IPS-18a (cell line): ENCODE data around the gene ZNF821.

Source experiments
- H3K27ac ChIP-seq: one replicate; pipeline ENCODE4 v1.5.1; 2013; ENCODE audit warnings: low read length
- H3K27me3 ChIP-seq: one replicate; pipeline ENCODE4 v1.6.1; 2013; ENCODE audit warnings: mild to moderate bottlenecking, low read length; ENCODE audit not compliant: control insufficient read depth, insufficient read depth
- H3K36me3 ChIP-seq: one replicate; pipeline ENCODE4 v1.6.1; 2013; ENCODE audit warnings: low read depth, low read length; ENCODE audit not compliant: control insufficient read depth
- H3K4me1 ChIP-seq: one replicate; pipeline ENCODE4 v1.6.1; 2013; ENCODE audit warnings: low read depth, low read length; ENCODE audit not compliant: control insufficient read depth
- H3K4me3 ChIP-seq: one replicate; pipeline ENCODE4 v1.5.1; 2013; ENCODE audit warnings: low read length
- H3K9ac ChIP-seq: one replicate; pipeline ENCODE4 v1.6.1; 2013; ENCODE audit warnings: mild to moderate bottlenecking, low read length, moderate library complexity
- H3K9me3 ChIP-seq: one replicate; pipeline ENCODE4 v1.6.1; 2013; ENCODE audit warnings: low read depth, low read length; ENCODE audit not compliant: control insufficient read depth

ZNF821 gene

GRCh38 chr16:71854369-71854948 lies 29.5 kb downstream of the ZNF821 start:
- Histone ChIP-seq H3K36me3 (peaks cover 24% of the 10 kb centered on the region), H3K9ac (no peak overlapping the region), H3K4me1 (no peaks in the 10 kb centered on the region), H3K27ac (no peak overlapping the region), H3K9me3 (no peaks in the 10 kb centered on the region), H3K4me3 (no peak overlapping the region), H3K27me3 (no peaks in the 10 kb centered on the region)

GRCh38 chr16:71853413-71853812 lies 30.6 kb downstream of the ZNF821 start:
- no peak overlapping the region for H3K27ac ChIP-seq
- H3K36me3 ChIP-seq, result peaks cover 28% of the 10 kb centered on the region

GRCh38 chr16:71852561-71852960 lies 31.4 kb downstream of the ZNF821 start:
- Histone ChIP-seq H3K4me3 (no peak overlapping the region), H3K9me3 (no peaks in the 10 kb centered on the region), H3K36me3 (peaks cover 32% of the 10 kb centered on the region), H3K4me1 (no peaks in the 10 kb centered on the region), H3K27ac (no peak overlapping the region), H3K9ac (no peak overlapping the region), H3K27me3 (no peaks in the 10 kb centered on the region)

More at GRCh38 chr16:71853413-71853812, 30.6 kb downstream of the ZNF821 start:
- H3K9me3 ChIP-seq, result no peaks in the 10 kb centered on the region
- no peaks in the 10 kb centered on the region for H3K4me1 ChIP-seq
- H3K4me3 ChIP-seq, result no peak overlapping the region
- no peak overlapping the region for H3K9ac ChIP-seq
- no peaks in the 10 kb centered on the region for H3K27me3 ChIP-seq

GRCh38 chr16:71852158-71852557 lies 31.8 kb downstream of the ZNF821 start:
- Histone ChIP-seq H3K27ac (no peak overlapping the region), H3K4me3 (no peak overlapping the region), H3K27me3 (no peaks in the 10 kb centered on the region), H3K36me3 (peaks cover 32% of the 10 kb centered on the region), H3K4me1 (no peaks in the 10 kb centered on the region), H3K9ac (no peak overlapping the region), H3K9me3 (no peaks in the 10 kb centered on the region)

- Histone ChIP-seq H3K4me1 (peaks cover 3% of the 10 kb centered on the region), H3K9ac (no peak overlapping the region), H3K9me3 (no peaks in the 10 kb centered on the region), H3K27me3 (no peaks in the 10 kb centered on the region), H3K27ac (no peak overlapping the region), H3K4me3 (no peak overlapping the region), H3K36me3 (peaks cover 32% of the 10 kb centered on the region)
Observed at GRCh38 chr16:71851746-71852145, 32.2 kb downstream of the ZNF821 start.

GRCh38 chr16:71848622-71849021 lies 35.4 kb downstream of the ZNF821 start:
- Histone ChIP-seq H3K9ac (no peak overlapping the region), H3K27me3 (no peaks in the 10 kb centered on the region), H3K36me3 (peaks cover 32% of the 10 kb centered on the region), H3K4me3 (no peak overlapping the region), H3K9me3 (no peaks in the 10 kb centered on the region), H3K27ac (no peak overlapping the region), H3K4me1 (peaks cover 4% of the 10 kb centered on the region)

- Histone ChIP-seq H3K4me3 (peak overlapping the region; percentile 73), H3K4me1 (peaks cover 4% of the 10 kb centered on the region), H3K27ac (no peak overlapping the region), H3K9ac (no peak overlapping the region), H3K36me3 (peaks cover 32% of the 10 kb centered on the region), H3K27me3 (no peaks in the 10 kb centered on the region), H3K9me3 (no peaks in the 10 kb centered on the region)
Observed at GRCh38 chr16:71847096-71847495, 36.9 kb downstream of the ZNF821 start.

- Histone ChIP-seq H3K9ac (peak overlapping the region; percentile 84), H3K36me3 (peaks cover 31% of the 10 kb centered on the region), H3K27ac (no peak overlapping the region), H3K9me3 (no peaks in the 10 kb centered on the region), H3K27me3 (no peaks in the 10 kb centered on the region), H3K4me1 (peaks cover 4% of the 10 kb centered on the region), H3K4me3 (peak overlapping the region; percentile 73)
Observed at GRCh38 chr16:71846431-71846830, 37.6 kb downstream of the ZNF821 start.

- peaks cover 4% of the 10 kb centered on the region for H3K4me1 ChIP-seq
- H3K27ac ChIP-seq, result no peak within 1 kb of the TSS
Observed at GRCh38 chr16:71845639-71846430, 38.1 kb downstream of the ZNF821 start, which contains the start of gene ATXN1L. ATXN1L (plus strand) TSS chr16:71845976; CDS start chr16:71849741, 3,765 bp downstream.

GRCh38 chr16:71843572-71843971 lies 40.4 kb downstream of the ZNF821 start:
- Histone ChIP-seq H3K4me1 (peaks cover 4% of the 10 kb centered on the region), H3K4me3 (no peak overlapping the region), H3K36me3 (peaks cover 6% of the 10 kb centered on the region), H3K27me3 (no peaks in the 10 kb centered on the region), H3K9me3 (no peaks in the 10 kb centered on the region), H3K9ac (no peak overlapping the region), H3K27ac (no peak overlapping the region)

More at GRCh38 chr16:71845639-71846430, 38.1 kb downstream of the ZNF821 start, which contains the start of gene ATXN1L:
- Histone ChIP-seq H3K27me3 (no peaks in the 10 kb centered on the region), H3K36me3 (peaks cover 25% of the 10 kb centered on the region), H3K4me3 (peak within 1 kb of the TSS; percentile 73), H3K9ac (peak within 1 kb of the TSS; percentile 84), H3K9me3 (no peaks in the 10 kb centered on the region)

- Histone ChIP-seq H3K27me3 (no peaks in the 10 kb centered on the region), H3K27ac (no peak overlapping the region), H3K9ac (no peak overlapping the region), H3K9me3 (no peaks in the 10 kb centered on the region), H3K4me1 (no peaks in the 10 kb centered on the region), H3K36me3 (no peaks in the 10 kb centered on the region), H3K4me3 (no peak overlapping the region)
Observed at GRCh38 chr16:71840052-71840451, 43.9 kb downstream of the ZNF821 start.
